Neural cell (in vitro differentiated cells): ENCODE measurements around the gene KIF6. TPM values are rescaled to one million over a fixed set of nuclear protein-coding genes. Genes with fewer than 3 reads are reported as not detected.

ENCODE experiments used
- H2AFZ ChIP-seq: fragments of 200-600, 300-800 bp; sonication (generic), shearing (Covaris generic); 2 replicates; pipeline ENCODE4 v1.6.0; 2014; ENCODE audit warnings: low read depth, mild to moderate bottlenecking, antibody characterized with exemption, low read length, moderate library complexity
- H3F3A ChIP-seq: fragments of 200-600 bp; shearing (Covaris generic); 2 replicates; pipeline ENCODE4 v1.6.1; 2016; ENCODE audit warnings: mild to moderate bottlenecking, moderate library complexity, mixed read lengths, antibody characterized with exemption, low read length; ENCODE audit not compliant: insufficient read depth, poor library complexity, severe bottlenecking
- H3K27ac ChIP-seq: fragments of 200-600, 300-800 bp; sonication (generic), shearing (Covaris generic); 2 replicates; pipeline ENCODE4 v1.5.1; 2014; ENCODE audit warnings: mild to moderate bottlenecking, low read length, moderate library complexity
- H3K27me3 ChIP-seq: fragments of 300-800, 200-600 bp; sonication (generic), shearing (Covaris generic); 2 replicates; pipeline ENCODE4 v1.6.0; 2014; ENCODE audit warnings: mild to moderate bottlenecking, low read depth, low read length, moderate library complexity; ENCODE audit not compliant: insufficient read depth
- H3K36me3 ChIP-seq: fragments of 300-800, 200-600 bp; sonication (generic), shearing (Covaris generic); 2 replicates; pipeline ENCODE4 v1.5.1; 2014; ENCODE audit warnings: mild to moderate bottlenecking, antibody characterized with exemption, low read length, moderate library complexity; ENCODE audit not compliant: insufficient read depth
- H3K4me2 ChIP-seq: fragments of 300-800, 200-600 bp; sonication (generic), shearing (Covaris generic); 2 replicates; pipeline ENCODE4 v1.6.0; 2014; ENCODE audit warnings: mild to moderate bottlenecking, low read length
- H3K4me3 ChIP-seq: fragments of 300-800, 200-600 bp; sonication (generic), shearing (Covaris generic); 2 replicates; pipeline ENCODE4 v1.5.1; 2014; ENCODE audit warnings: mild to moderate bottlenecking, low read length, moderate library complexity
- H3K79me2 ChIP-seq: fragments of 200-600 bp; shearing (Covaris generic); replicated peaks from 2 replicates; pipeline ENCODE4 v1.6.0; 2014; ENCODE audit warnings: mild to moderate bottlenecking, low read length, moderate library complexity; ENCODE audit not compliant: insufficient read depth
- H3K9ac ChIP-seq: fragments of 300-800, 200-600 bp; sonication (generic), shearing (Covaris generic); 2 replicates; pipeline ENCODE4 v1.6.1; 2016; ENCODE audit warnings: mild to moderate bottlenecking, low read length, mixed read lengths
- H3K9me2 ChIP-seq: fragments of 200-600 bp; shearing (Covaris generic); 2 replicates; pipeline ENCODE4 v1.6.1; 2016; ENCODE audit warnings: mild to moderate bottlenecking, low read length, mixed read lengths; ENCODE audit not compliant: insufficient read depth
- H3K9me3 ChIP-seq: fragments of 200-600, 300-800 bp; sonication (generic), shearing (Covaris generic); 2 replicates; pipeline ENCODE4 v1.6.1; 2016; ENCODE audit warnings: mild to moderate bottlenecking, mixed run types, low read length, moderate library complexity, mixed read lengths
- H4K20me1 ChIP-seq: fragments of 200-600 bp; shearing (Covaris generic); 2 replicates; pipeline ENCODE4 v1.6.1; 2016; ENCODE audit warnings: mild to moderate bottlenecking, mixed run types; ENCODE audit not compliant: insufficient read depth
- CTCF ChIP-seq: fragments of 450-650 bp; IDR thresholded peaks from 2 replicates; pipeline ENCODE4 v1.5.1; 2014; ENCODE audit warnings: antibody characterized with exemption, mild to moderate bottlenecking, moderate library complexity; ENCODE audit not compliant: poor library complexity, severe bottlenecking
- EP300 ChIP-seq: fragments of 450-650 bp; conservative IDR thresholded peaks from 2 replicates; pipeline ENCODE4 v1.6.1; 2014; ENCODE audit warnings: antibody characterized with exemption, mild to moderate bottlenecking, moderate library complexity; ENCODE audit not compliant: poor library complexity, severe bottlenecking
- EZH2 ChIP-seq: fragments of 200-600, 300-800 bp; shearing (Covaris generic), sonication (generic); IDR thresholded peaks from 2 replicates; pipeline ENCODE4 v1.6.1; 2014; ENCODE audit warnings: antibody characterized with exemption, low read length, borderline replicate concordance, mild to moderate bottlenecking; ENCODE audit not compliant: insufficient read depth, poor library complexity, severe bottlenecking
- MXI1 ChIP-seq: fragments of 450-650 bp; conservative IDR thresholded peaks from 2 replicates; pipeline ENCODE4 v1.6.1; 2014; ENCODE audit warnings: antibody characterized with exemption, mild to moderate bottlenecking; ENCODE audit not compliant: poor library complexity, severe bottlenecking
- POLR2AphosphoS5 ChIP-seq: IDR thresholded peaks from 2 replicates; pipeline ENCODE4 v1.6.1; 2012
- RAD21 ChIP-seq: fragments of 450-650 bp; conservative IDR thresholded peaks from 2 replicates; pipeline ENCODE4 v1.6.1; 2014; ENCODE audit warnings: antibody characterized with exemption, mild to moderate bottlenecking, moderate library complexity
- REST ChIP-seq: IDR thresholded peaks from 2 replicates; pipeline ENCODE4 v1.6.1; 2012; ENCODE audit warnings: borderline replicate concordance
- SMC3 ChIP-seq: fragments of 450-650 bp; conservative IDR thresholded peaks from 2 replicates; pipeline ENCODE4 v1.6.1; 2014; ENCODE audit warnings: antibody characterized with exemption, mild to moderate bottlenecking, moderate library complexity; ENCODE audit not compliant: poor library complexity
- TAF1 ChIP-seq: IDR thresholded peaks from 2 replicates; pipeline ENCODE4 v1.6.1; 2012; ENCODE audit warnings: low read depth
- polyA plus RNA-seq: library from polyadenylated mRNA; depleted of rRNA; stranded (reverse); fragments of >200 nt; gene quantifications from 2 replicates; pipeline ENCODE4 v1.2.3, GENCODE V29; 2014

Gene KIF6
- polyA plus RNA-seq, 1 donor from 2014 or later: 2.1 TPM

GRCh38 chr6:39307462-39307861 is 417.7 kb downstream of the KIF6 start:
- no peaks in the 10 kb centered on the region for H3F3A ChIP-seq
- H3K4me3 ChIP-seq: no peak overlapping the region
- no peaks in the 10 kb centered on the region for H3K9me3 ChIP-seq
- H2AFZ ChIP-seq: no peak overlapping the region
- H3K36me3 ChIP-seq: no peaks in the 10 kb centered on the region
- no peaks in the 10 kb centered on the region for H3K9me2 ChIP-seq
- no peaks in the 10 kb centered on the region for H3K79me2 ChIP-seq
- no peak overlapping the region for H3K27ac ChIP-seq
- no peak for TF ChIP-seq SMC3
- no peak for TF ChIP-seq EP300
- TF ChIP-seq CTCF: no peak
- no peak for TF ChIP-seq MXI1
- no peak for TF ChIP-seq REST
- TF ChIP-seq POLR2AphosphoS5: no peak
- TF ChIP-seq TAF1: no peak
- TF ChIP-seq RAD21: no peak
- TF ChIP-seq EZH2: no peak
- no peak overlapping the region for H3K9ac ChIP-seq
- no peak overlapping the region for H3K4me2 ChIP-seq
- peaks cover 14% of the 10 kb centered on the region for H3K27me3 ChIP-seq
- no peaks in the 10 kb centered on the region for H4K20me1 ChIP-seq

- Histone ChIP-seq H3K4me2 (no peak overlapping the region), H3K4me3 (no peak overlapping the region), H3K9me2 (no peaks in the 10 kb centered on the region), H4K20me1 (no peaks in the 10 kb centered on the region), H3K79me2 (no peaks in the 10 kb centered on the region), H3K9me3 (no peaks in the 10 kb centered on the region), H3K9ac (no peak overlapping the region), H3K27me3 (no peaks in the 10 kb centered on the region), H3F3A (no peaks in the 10 kb centered on the region), H2AFZ (no peak overlapping the region), H3K36me3 (no peaks in the 10 kb centered on the region), H3K27ac (no peak overlapping the region)
- TF ChIP-seq TAF1: no peak
- TF ChIP-seq MXI1: no peak
- TF ChIP-seq REST: no peak
- no peak for TF ChIP-seq CTCF
- no peak for TF ChIP-seq RAD21
- no peak for TF ChIP-seq EZH2
- no peak for TF ChIP-seq EP300
- no peak for TF ChIP-seq SMC3
- TF ChIP-seq POLR2AphosphoS5: no peak
These were observed 420.3 kb downstream of the KIF6 start for GRCh38 chr6:39304951-39305350.
